BLaER1 (cell line): ENCODE results near the gene EBI3.
"Not testable (repeated sequence)": the region's sequence is repeated elsewhere in the genome, so short reads cannot be mapped to it uniquely, and the experiment has no call there.

Experiments
- H3K27ac ChIP-seq: shearing (Covaris generic); formaldehyde crosslinking; 2 replicates; pipeline ENCODE4 v1.8.1; 2022
- H3K27me3 ChIP-seq: shearing (Covaris generic); formaldehyde crosslinking; 2 replicates; pipeline ENCODE4 v1.8.1; 2022
- H3K36me3 ChIP-seq: shearing (Covaris generic); formaldehyde crosslinking; 2 replicates; pipeline ENCODE4 v1.8.1; 2022
- H3K4me1 ChIP-seq: shearing (Covaris generic); formaldehyde crosslinking; 2 replicates; pipeline ENCODE4 v1.8.1; 2022
- H3K4me2 ChIP-seq: shearing (Covaris generic); formaldehyde crosslinking; 2 replicates; pipeline ENCODE4 v1.8.1; 2022
- H3K4me3 ChIP-seq: shearing (Covaris generic); formaldehyde crosslinking; 2 replicates; pipeline ENCODE4 v1.8.1; 2022
- H3K9ac ChIP-seq: shearing (Covaris generic); formaldehyde crosslinking; 2 replicates; pipeline ENCODE4 v1.8.1; 2022
- H3K9me3 ChIP-seq: shearing (Covaris generic); formaldehyde crosslinking; 2 replicates; pipeline ENCODE4 v1.8.1; 2022
- H4K20me1 ChIP-seq: shearing (Covaris generic); formaldehyde crosslinking; 2 replicates; pipeline ENCODE4 v1.8.1; 2022
- Cebpa-rat ChIP-seq: shearing (Covaris generic); IDR thresholded peaks from 2 replicates; pipeline ENCODE4 v1.8.1; 2022

The EBI3 gene

DNA sequence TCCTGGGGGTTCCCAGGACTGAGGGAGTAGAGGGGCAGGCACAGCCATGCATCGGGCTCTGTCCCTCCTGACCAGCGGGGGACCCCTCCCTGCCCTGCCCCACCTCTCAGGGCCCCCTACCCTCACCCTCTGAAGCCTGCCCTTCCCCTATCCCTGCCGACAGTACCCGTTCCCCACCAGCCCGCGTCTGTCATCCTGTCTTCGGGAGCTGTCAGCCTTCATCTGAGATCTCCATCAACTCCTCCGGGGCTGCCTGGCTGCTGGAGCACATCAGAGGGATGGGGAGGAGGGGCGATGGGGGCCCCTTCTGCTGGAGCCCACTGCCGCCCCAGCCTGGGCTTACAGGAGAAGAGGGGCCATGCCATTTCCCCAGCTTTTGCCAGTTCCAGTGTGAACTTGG, 43.6 kb downstream of the EBI3 start:
- Histone ChIP-seq H4K20me1 (no peaks in the 10 kb centered on the region), H3K4me3 (no peak overlapping the region), H3K4me2 (no peak overlapping the region), H3K27ac (no peak overlapping the region), H3K9ac (no peak overlapping the region), H3K27me3 (peaks cover 12% of the 10 kb centered on the region), H3K9me3 (no peaks in the 10 kb centered on the region), H3K4me1 (peaks cover 10% of the 10 kb centered on the region), H3K36me3 (peaks cover 42% of the 10 kb centered on the region)
- TF ChIP-seq Cebpa-rat = no peak

DNA sequence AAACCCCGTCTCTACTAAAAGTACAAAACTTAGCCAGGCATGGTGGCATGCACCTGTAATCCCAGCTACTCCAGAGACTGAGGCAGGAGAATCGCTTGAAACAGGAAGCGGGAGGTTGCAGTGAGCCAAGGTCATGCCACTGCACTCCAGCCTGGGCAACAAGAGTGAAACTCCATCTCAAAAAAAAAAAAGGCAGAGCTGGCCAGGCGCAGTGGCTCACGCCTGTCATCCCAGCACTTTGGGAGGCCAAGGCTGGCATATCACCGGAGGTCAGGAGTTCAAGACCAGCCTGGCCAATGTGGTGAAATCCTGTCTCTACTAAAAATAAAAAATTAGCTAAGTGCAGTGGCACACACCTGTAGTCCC, 45.0 kb downstream of the EBI3 start:
- H3K4me2 ChIP-seq, H3K4me3 ChIP-seq, H3K9me3 ChIP-seq, H3K9ac ChIP-seq, H4K20me1 ChIP-seq, H3K27ac ChIP-seq: not testable (repeated sequence)
- Histone ChIP-seq H3K27me3 (peaks cover 26% of the 10 kb centered on the region), H3K4me1 (peaks cover 21% of the 10 kb centered on the region), H3K36me3 (peaks cover 28% of the 10 kb centered on the region)

DNA sequence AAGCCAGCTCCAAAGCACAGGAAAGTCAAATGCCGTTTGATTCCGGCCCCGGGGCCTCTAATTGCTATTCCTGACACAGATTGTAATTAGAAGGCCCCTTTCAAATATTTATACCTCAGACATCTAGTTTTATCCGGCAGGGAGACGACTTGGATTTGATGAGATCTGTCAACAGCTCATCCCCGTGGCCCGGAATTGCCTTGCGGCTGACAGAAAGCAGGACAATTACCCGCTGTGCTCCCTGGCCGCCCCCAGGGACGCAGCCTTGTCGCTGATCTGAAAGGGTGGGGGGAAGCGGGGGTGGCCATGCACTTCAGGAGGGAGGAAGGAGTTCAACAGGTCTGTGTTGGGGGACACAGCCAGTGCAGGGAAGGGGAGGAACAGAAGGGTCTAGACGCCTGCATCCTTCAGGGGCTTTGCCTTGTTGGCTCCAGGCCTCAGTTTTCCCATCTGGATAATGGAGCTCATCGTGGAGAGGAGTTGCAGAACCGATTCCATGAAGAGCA, 47.9 kb downstream of the EBI3 start:
- Histone ChIP-seq H3K9ac (no peak overlapping the region), H3K36me3 (no peaks in the 10 kb centered on the region), H3K4me3 (no peak overlapping the region), H3K27ac (no peak overlapping the region), H3K27me3 (peaks cover 55% of the 10 kb centered on the region), H3K9me3 (no peaks in the 10 kb centered on the region), H3K4me2 (no peak overlapping the region), H3K4me1 (peaks cover 29% of the 10 kb centered on the region), H4K20me1 (peaks cover 9% of the 10 kb centered on the region; the same call in 1 of the 2 replicates)
- TF ChIP-seq Cebpa-rat = no peak

DNA sequence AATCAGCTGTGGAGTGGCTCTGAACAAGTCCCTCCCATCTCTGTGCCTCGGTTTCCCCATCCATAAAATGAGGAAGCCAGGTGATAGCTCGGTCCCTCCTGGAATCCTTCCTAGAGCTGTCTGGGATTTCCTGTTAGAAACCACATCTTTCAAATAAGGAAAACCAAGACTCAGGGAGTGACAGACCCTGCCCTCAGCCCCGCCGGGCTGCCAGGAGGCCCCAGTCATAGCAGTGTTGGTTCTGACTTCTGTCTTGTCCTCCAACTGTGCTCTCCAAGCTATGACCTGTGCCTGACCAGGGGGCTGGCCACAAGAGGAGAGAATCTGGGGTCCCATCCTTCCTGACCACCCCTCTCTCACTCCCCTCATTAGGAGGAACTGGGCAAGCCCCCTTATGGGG, 48.7 kb downstream of the EBI3 start:
- TF ChIP-seq Cebpa-rat = no peak
- Histone ChIP-seq H3K27me3 (peaks cover 63% of the 10 kb centered on the region), H3K4me1 (peaks cover 29% of the 10 kb centered on the region), H3K36me3 (no peaks in the 10 kb centered on the region), H4K20me1 (peaks cover 9% of the 10 kb centered on the region; the same call in 1 of the 2 replicates), H3K4me2 (peak overlapping the region; percentile 87), H3K9ac (no peak overlapping the region), H3K4me3 (no peak overlapping the region), H3K9me3 (no peaks in the 10 kb centered on the region), H3K27ac (no peak overlapping the region)

DNA sequence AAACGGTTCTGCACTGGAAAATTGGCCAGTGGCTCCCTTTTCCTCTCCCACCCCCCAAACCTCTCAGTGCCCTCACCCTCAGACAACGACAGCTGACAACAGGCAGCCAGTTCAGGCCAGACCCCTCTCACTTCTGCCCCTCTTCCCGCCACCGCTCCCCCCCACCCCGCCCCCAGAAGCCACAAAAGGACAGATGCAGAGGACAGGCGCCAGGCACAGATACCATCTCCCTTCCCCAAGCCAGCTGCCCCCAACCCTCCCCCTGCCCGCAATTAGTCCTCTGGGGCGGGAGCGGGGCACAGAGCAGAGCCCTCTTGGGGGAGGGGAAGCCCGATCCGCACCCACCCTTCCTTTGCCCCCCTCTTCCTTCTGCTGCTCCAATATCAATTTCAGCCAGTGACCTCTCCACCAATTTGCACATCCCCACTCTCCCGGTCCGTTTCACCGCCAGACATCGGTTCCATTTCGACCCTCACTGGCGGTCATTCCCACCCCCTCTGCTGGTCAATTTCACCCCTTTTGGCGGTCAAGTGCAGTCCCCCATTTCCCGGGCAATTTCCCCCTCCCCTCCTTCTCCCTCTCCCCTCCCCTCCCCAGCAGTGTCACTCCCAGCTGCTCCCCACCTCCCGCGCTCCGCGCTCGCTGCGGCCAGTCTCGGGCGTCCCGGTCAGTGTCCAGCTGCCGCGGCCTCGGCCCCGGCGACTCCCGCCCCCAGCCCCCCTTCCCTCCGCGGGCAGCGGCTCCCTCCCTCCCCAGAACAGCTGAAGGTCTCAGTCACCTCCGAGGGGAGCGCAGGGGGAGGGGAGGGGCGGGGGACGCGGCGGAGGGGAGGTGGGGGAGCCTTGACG, 49.3 kb downstream of the EBI3 start, which contains the start of gene SHD:
Gene SHD, plus strand, starts transcription at position 848 of the 848 bp plus-strand sequence. CDS start 798 bp downstream, outside the sequence.
- Histone ChIP-seq H4K20me1 (peaks cover 9% of the 10 kb centered on the region; the same call in 1 of the 2 replicates), H3K9ac (no peak within 1 kb of the TSS), H3K36me3 (no peaks in the 10 kb centered on the region), H3K4me1 (peaks cover 29% of the 10 kb centered on the region), H3K4me2 (peak within 1 kb of the TSS; percentile 87), H3K27ac (no peak within 1 kb of the TSS), H3K9me3 (no peaks in the 10 kb centered on the region), H3K27me3 (peaks cover 64% of the 10 kb centered on the region), H3K4me3 (peak within 1 kb of the TSS; percentile 62)
- no peak for TF ChIP-seq Cebpa-rat

DNA sequence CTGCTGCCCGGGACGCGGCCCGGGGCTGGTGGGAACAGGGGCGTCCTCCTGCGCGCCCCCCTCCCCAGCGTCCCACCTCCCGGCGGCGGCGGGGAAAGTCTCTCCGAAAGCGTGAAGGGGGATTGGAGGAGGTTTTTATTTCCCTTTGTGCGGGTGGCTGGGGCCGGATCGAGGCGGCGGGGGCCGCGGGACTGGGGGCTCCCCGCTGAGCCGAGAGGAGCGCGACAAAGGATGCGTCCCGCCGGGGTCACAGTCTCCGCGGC, 49.9 kb downstream of the EBI3 start:
- no peaks in the 10 kb centered on the region for H3K36me3 ChIP-seq
- peaks cover 64% of the 10 kb centered on the region for H3K27me3 ChIP-seq
- H3K9me3 ChIP-seq = no peaks in the 10 kb centered on the region
- no peak for TF ChIP-seq Cebpa-rat
- H3K4me2 ChIP-seq = peak overlapping the region; percentile 87
- no peak overlapping the region for H3K9ac ChIP-seq
- H3K4me3 ChIP-seq = peak overlapping the region; percentile 62
- no peak overlapping the region for H3K27ac ChIP-seq
- peaks cover 29% of the 10 kb centered on the region for H3K4me1 ChIP-seq
- H4K20me1 ChIP-seq = peaks cover 9% of the 10 kb centered on the region; the same call in 1 of the 2 replicates

DNA sequence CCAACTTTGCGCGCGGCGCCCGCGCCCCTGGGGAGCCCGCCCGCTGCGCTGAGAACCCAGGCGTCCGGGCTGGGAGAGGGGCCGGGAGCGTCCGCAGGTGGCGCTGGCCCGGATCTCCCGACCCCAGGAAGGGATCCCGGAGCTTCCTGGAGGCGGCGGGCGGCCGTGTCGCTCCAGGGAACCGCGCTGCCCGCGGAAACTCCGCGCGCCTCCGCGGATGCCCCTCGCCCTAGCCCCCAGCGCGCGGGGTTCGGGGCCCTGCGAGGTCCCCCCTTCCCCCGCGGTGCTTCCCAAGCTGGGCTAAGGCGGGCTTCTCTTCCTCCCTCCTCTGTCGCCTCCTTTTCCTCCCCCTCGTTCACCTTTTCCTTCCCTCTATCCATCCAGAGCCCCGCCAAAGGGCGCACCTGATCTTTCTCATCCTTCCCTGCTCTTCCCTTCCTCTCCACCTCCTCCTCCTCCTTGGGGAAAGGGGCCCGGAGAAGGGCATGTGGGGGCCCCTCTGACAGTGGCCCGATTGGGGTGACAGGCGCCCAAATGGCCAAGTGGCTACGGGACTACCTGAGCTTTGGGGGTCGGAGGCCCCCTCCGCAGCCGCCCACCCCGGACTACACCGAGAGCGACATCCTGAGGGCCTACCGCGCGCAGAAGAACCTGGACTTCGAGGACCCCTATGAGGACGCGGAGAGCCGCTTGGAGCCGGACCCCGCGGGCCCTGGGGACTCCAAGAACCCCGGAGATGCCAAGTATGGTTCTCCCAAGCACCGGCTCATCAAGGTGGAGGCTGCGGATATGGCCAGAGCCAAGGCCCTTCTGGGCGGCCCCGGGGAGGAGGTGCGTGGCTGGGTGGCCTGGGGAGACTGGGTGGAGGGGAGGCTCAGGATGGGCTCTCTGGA, 50.5 kb downstream of the EBI3 start:
- Histone ChIP-seq H3K4me3 (peak overlapping the region; percentile 62), H3K27me3 (peaks cover 64% of the 10 kb centered on the region), H4K20me1 (peaks cover 9% of the 10 kb centered on the region; the same call in 1 of the 2 replicates), H3K9ac (no peak overlapping the region), H3K4me1 (peaks cover 29% of the 10 kb centered on the region), H3K4me2 (peak overlapping the region; percentile 87), H3K27ac (no peak overlapping the region), H3K36me3 (no peaks in the 10 kb centered on the region), H3K9me3 (no peaks in the 10 kb centered on the region)
- no peak for TF ChIP-seq Cebpa-rat

DNA sequence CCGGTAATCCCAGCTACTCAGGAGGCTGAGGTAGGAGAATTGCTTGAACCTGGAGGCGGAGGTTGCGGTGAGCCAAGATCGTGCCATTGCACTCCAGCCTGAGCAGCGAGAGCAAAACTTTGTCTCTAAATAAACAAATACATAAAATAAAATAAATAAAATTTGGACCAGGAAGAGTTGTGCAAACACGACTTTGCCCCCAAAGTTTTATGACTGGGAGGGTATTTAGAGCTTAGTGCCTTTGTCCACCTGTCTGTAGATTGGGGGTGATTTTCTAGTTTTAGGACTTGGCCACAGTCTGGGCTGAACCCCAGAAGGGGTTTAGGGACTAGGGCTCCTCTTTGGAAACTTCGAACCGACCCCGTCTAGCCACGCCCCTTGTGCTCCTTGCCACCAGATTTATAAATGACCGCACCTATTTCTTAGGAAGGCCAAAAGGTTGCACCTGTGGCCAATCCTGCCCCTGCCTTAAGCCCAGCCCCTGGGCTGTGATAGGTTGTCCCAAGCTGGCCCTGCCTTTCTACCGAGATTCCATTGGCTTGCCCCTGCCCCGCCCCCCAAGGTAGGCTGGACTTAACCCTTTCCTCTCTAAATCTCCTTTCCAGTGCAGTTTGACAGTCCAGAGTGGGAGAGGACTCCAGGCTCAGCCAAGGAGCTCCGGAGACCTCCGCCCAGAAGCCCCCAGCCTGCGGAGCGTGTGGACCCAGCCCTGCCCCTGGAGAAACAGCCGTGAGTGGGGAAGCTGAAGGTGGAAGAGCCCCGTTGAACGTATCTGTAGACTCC, 55.0 kb downstream of the EBI3 start:
- no peak for TF ChIP-seq Cebpa-rat
- H3K4me2 ChIP-seq = no peak overlapping the region
- peaks cover 7% of the 10 kb centered on the region; the same call in 1 of the 2 replicates for H4K20me1 ChIP-seq
- H3K36me3 ChIP-seq = no peaks in the 10 kb centered on the region
- H3K27ac ChIP-seq = no peak overlapping the region
- H3K9me3 ChIP-seq = no peaks in the 10 kb centered on the region
- H3K27me3 ChIP-seq = peaks cover 38% of the 10 kb centered on the region
- H3K4me3 ChIP-seq = no peak overlapping the region
- H3K9ac ChIP-seq = no peak overlapping the region
- H3K4me1 ChIP-seq = peaks cover 7% of the 10 kb centered on the region

DNA sequence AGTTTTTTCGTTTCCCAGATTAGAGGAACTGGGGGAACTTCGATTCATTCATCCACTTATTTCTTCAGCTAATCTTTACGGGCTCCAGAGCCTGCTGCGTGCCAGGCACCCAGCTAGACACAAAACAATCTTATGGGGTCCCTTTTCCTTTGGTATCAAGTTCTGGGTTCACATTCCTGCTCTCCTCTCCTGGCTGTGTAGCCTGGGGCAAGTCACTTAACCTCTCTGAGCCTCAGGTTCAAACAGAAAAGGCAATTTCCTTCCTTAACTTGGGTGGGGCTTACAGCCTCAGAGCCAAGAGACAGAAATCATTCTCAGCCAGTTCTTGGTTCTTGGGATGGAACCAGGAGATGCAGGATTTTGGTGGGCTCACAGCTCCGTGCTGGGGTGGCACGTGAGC, 55.7 kb downstream of the EBI3 start:
- peaks cover 32% of the 10 kb centered on the region for H3K27me3 ChIP-seq
- no peak overlapping the region for H3K4me3 ChIP-seq
- no peak overlapping the region for H3K27ac ChIP-seq
- no peaks in the 10 kb centered on the region for H3K36me3 ChIP-seq
- no peak overlapping the region for H3K4me2 ChIP-seq
- TF ChIP-seq Cebpa-rat = no peak
- H3K9ac ChIP-seq = no peak overlapping the region
- peaks cover 1% of the 10 kb centered on the region; the same call in 1 of the 2 replicates for H4K20me1 ChIP-seq
- H3K4me1 ChIP-seq = peaks cover 1% of the 10 kb centered on the region
- H3K9me3 ChIP-seq = no peaks in the 10 kb centered on the region

DNA sequence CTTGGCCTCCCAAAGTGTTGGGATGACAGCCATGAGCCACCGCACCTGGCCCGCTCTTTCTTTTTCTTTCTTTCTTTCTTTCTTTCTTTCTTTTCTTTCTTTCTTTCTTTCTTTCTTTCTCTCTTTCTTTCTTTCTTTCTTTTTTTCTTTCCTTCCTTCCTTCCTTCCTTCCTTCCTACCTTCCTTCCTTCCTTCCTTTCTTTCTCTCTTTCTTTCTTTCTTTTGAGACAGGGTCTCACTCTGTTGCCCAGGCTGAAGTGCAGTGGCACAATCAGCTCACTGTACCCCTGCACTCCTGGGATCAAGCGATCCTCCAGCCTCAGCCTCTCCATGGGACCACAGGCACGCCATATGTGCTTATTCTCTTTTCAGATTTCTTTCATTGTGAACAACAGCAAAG, 56.8 kb downstream of the EBI3 start:
- not testable (repeated sequence) for H3K4me1 ChIP-seq, H3K9ac ChIP-seq, H3K4me2 ChIP-seq, H4K20me1 ChIP-seq, H3K36me3 ChIP-seq, H3K27ac ChIP-seq, H3K4me3 ChIP-seq, H3K9me3 ChIP-seq
- peaks cover 20% of the 10 kb centered on the region for H3K27me3 ChIP-seq
